SK-N-MC (cell line): ENCODE measurements around the gene CDH22.

ENCODE experiments used
- EZH2 ChIP-seq: fragments of 200-600 bp; sonication (generic); IDR thresholded peaks from one replicate; pipeline ENCODE4 v1.6.1; 2017; ENCODE audit warnings: antibody characterized with exemption
- POLR2AphosphoS5 ChIP-seq: IDR thresholded peaks from 2 replicates; pipeline ENCODE4 v1.6.1; 2012; ENCODE audit warnings: mild to moderate bottlenecking, low read depth, low read length, borderline replicate concordance

GRCh38 chr20:46356195-46357029 lies 48.1 kb upstream of the CDH22 start:
- peak; percentile 15; the same call in 1 of the 2 replicates for TF ChIP-seq POLR2AphosphoS5
- no peak for TF ChIP-seq EZH2
